ENCODE results near the gene CEP72.

CEP72 gene

DNA sequence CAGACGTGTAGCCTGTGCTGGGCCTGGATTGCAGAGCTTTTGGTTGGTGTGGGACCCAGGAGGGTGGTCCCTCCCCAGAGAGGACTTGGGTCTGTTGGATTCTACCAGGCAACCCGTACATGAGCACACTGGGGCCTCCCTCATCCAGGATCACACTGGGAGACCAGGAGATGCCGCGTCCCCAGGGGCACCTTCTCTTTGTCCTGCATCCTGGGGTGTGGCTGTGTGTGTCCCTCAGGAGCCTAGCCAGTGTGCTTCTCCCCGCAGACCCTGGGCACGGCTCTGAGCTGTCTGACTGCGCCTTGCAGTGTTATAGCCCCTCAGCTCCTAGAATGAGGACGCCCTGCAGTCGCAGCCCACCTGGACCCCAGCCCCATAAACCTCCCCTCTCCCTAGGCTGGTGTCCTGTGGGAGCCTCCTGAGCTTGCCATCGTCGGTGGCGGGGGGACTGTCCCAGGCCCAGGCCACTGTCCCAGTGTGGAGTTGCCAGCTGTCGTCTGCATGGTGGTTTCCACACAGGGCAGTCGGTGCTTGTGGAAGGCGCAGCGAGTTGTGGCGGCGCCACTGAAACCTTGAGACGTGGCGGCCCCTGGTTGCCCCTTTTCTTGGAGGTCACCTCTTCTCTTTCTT, 27.6 kb downstream of the CEP72 start:
- DNase-seq (no peak), ATAC-seq (no peak)
- no peak overlapping the region for H3K4me3 Mint-ChIP-seq
- H3K9me3 Mint-ChIP-seq, result no peaks in the 10 kb centered on the region
- peaks cover 2% of the 10 kb centered on the region for H3K4me1 Mint-ChIP-seq
- H3K27ac Mint-ChIP-seq, result no peak overlapping the region
- peaks cover 32% of the 10 kb centered on the region for H3K36me3 Mint-ChIP-seq (ENCODE audit: low read depth)
- H3K27me3 Mint-ChIP-seq, result no peaks in the 10 kb centered on the region

- no peak overlapping the region for H3K27ac Mint-ChIP-seq
- ATAC-seq, result no peak
- peaks cover 30% of the 10 kb centered on the region for H3K36me3 Mint-ChIP-seq (ENCODE audit: low read depth)
- no peaks in the 10 kb centered on the region for H3K9me3 Mint-ChIP-seq
- H3K4me3 Mint-ChIP-seq, result no peak overlapping the region
- DNase-seq, result no peak
- peaks cover 2% of the 10 kb centered on the region for H3K4me1 Mint-ChIP-seq
- H3K27me3 Mint-ChIP-seq, result no peaks in the 10 kb centered on the region
Measured at GRCh38 chr5:640461-641330, 28.6 kb downstream of the CEP72 start.

DNA sequence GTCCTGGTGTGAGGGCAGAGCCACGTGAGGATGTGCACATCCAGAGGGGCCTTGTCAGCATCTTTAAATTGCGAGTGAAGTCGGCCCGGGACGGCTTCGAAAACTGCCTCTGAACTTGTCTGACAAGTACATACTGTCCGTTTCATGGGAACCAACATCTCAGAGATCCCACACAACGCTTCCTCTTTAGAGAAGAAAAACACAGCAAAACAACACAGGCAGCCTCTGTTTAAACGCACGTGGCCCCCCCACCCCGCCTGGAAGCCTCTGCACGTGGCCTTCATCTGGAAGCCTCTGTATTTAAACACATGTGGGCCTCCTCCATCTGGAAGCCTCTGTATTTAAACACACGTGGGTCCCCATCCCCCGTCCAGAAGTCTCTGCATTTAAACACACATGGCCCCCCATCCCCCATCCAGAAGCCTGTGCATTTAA, 29.2 kb downstream of the CEP72 start:
- Mint-ChIP-seq H3K4me3 (no peak overlapping the region), H3K27ac (no peak overlapping the region), H3K27me3 (no peaks in the 10 kb centered on the region), H3K9me3 (no peaks in the 10 kb centered on the region), H3K4me1 (peaks cover 2% of the 10 kb centered on the region), H3K36me3 (ENCODE audit: low read depth) (peaks cover 29% of the 10 kb centered on the region)
- no peak for DNase-seq
- ATAC-seq, result no peak

DNA sequence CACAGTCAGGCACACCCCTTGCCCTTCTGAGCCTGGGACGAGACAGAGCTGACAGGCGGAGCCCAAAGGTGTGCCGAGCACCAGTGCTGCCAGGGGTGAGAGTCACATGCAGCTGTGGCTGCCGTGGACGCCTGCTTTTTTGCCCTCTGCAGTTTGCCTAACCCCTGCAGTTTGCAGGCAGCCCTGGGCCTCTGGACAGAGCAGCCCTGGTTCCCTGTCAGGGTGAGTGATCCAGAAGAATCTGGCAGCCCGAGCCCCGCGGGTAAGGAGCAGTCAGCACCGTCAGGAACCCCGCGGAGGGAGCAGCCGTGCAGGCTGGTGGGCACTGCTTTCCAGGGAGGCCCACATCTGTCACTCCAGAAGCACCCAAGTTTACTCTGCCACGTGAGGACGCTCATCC, 30.3 kb downstream of the CEP72 start:
- no peak overlapping the region for H3K4me3 Mint-ChIP-seq
- no peaks in the 10 kb centered on the region for H3K9me3 Mint-ChIP-seq
- H3K27me3 Mint-ChIP-seq, result no peaks in the 10 kb centered on the region
- peaks cover 2% of the 10 kb centered on the region for H3K4me1 Mint-ChIP-seq
- ATAC-seq (no peak), DNase-seq (no peak)
- no peak overlapping the region for H3K27ac Mint-ChIP-seq
- H3K36me3 Mint-ChIP-seq (ENCODE audit: low read depth), result peaks cover 25% of the 10 kb centered on the region

DNA sequence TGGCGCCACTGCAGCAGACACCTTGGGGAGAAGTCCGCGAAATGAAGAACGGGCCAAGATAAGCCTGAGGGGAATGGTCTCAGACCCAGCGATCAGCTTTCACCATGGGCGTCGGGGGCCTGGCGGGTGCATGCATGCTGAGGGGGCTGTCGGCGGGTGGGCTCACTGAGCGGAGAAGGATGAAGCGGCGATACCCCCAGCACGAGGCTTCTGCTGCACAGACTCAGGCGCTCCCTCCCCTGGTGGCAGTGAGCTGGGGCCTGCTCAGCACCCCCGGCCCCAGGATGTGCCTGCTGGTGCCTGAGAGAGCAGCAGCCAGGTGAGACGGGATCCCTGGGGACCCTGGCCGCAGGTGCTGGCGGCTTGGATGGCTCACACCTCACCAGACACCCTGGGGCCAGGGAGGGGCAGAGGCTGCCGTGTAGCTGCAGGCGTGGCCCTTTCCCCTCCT, 31.2 kb downstream of the CEP72 start:
- Mint-ChIP-seq H3K27me3 (no peaks in the 10 kb centered on the region), H3K4me1 (peaks cover 2% of the 10 kb centered on the region), H3K9me3 (no peaks in the 10 kb centered on the region), H3K4me3 (no peak overlapping the region), H3K27ac (no peak overlapping the region), H3K36me3 (ENCODE audit: low read depth) (peaks cover 23% of the 10 kb centered on the region)
- DNase-seq, result no peak
- ATAC-seq, result no peak

- no peak for ATAC-seq
- H3K9me3 Mint-ChIP-seq, result no peaks in the 10 kb centered on the region
- peaks cover 2% of the 10 kb centered on the region for H3K4me1 Mint-ChIP-seq
- no peak overlapping the region for H3K4me3 Mint-ChIP-seq
- no peak for DNase-seq
- no peak overlapping the region for H3K27ac Mint-ChIP-seq
- H3K27me3 Mint-ChIP-seq, result no peaks in the 10 kb centered on the region
- H3K36me3 Mint-ChIP-seq (ENCODE audit: low read depth), result peaks cover 23% of the 10 kb centered on the region
Measured at GRCh38 chr5:643811-644271, 31.7 kb downstream of the CEP72 start.

- H3K4me3 Mint-ChIP-seq, result no peak overlapping the region
- H3K4me1 Mint-ChIP-seq, result peaks cover 2% of the 10 kb centered on the region
- peaks cover 23% of the 10 kb centered on the region for H3K36me3 Mint-ChIP-seq (ENCODE audit: low read depth)
- no peak overlapping the region for H3K27ac Mint-ChIP-seq
- no peaks in the 10 kb centered on the region for H3K9me3 Mint-ChIP-seq
- no peaks in the 10 kb centered on the region for H3K27me3 Mint-ChIP-seq
- no peak for ATAC-seq
- no peak for DNase-seq
Measured at GRCh38 chr5:644509-644908, 32.4 kb downstream of the CEP72 start.

- ATAC-seq (no peak), DNase-seq (no peak)
- no peak overlapping the region for H3K27ac Mint-ChIP-seq
- H3K4me3 Mint-ChIP-seq, result no peak overlapping the region
- no peaks in the 10 kb centered on the region for H3K9me3 Mint-ChIP-seq
- peaks cover 21% of the 10 kb centered on the region for H3K36me3 Mint-ChIP-seq (ENCODE audit: low read depth)
- H3K4me1 Mint-ChIP-seq, result peaks cover 2% of the 10 kb centered on the region
- H3K27me3 Mint-ChIP-seq, result no peaks in the 10 kb centered on the region
Measured at GRCh38 chr5:644971-645370, 32.8 kb downstream of the CEP72 start.

DNA sequence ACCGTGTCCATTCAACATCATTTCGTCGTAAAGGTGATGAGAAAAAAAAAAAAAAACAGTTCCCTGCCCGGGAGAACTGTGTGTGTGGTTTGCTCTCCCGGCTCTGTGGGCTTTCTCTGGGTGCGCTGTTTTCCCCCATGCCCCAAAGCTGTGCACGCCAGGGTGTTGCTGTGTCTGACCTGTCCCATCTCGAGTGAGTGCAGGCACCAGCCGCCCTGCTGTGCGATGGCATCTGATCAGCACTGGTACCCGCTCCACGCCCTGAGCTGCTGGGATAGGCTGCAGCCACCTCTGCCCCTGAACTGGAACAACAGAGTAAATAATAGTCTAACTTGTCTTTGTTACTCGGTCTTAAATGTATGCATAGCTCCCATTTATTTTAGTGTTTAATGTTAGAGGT, 33.3 kb downstream of the CEP72 start:
- H3K36me3 Mint-ChIP-seq (ENCODE audit: low read depth), result peaks cover 18% of the 10 kb centered on the region
- H3K27ac Mint-ChIP-seq, result no peak overlapping the region
- no peak overlapping the region for H3K4me3 Mint-ChIP-seq
- no peaks in the 10 kb centered on the region for H3K9me3 Mint-ChIP-seq
- peaks cover 2% of the 10 kb centered on the region for H3K4me1 Mint-ChIP-seq
- H3K27me3 Mint-ChIP-seq, result no peaks in the 10 kb centered on the region
- ATAC-seq (no peak), DNase-seq (no peak)

GRCh38 chr5:646396-647201, 34.5 kb downstream of the CEP72 start:
- ATAC-seq (peak; percentile 24), DNase-seq (no peak)
- no peaks in the 10 kb centered on the region for H3K9me3 Mint-ChIP-seq
- peaks cover 18% of the 10 kb centered on the region for H3K36me3 Mint-ChIP-seq (ENCODE audit: low read depth)
- no peak overlapping the region for H3K27ac Mint-ChIP-seq
- no peaks in the 10 kb centered on the region for H3K27me3 Mint-ChIP-seq
- no peak overlapping the region for H3K4me3 Mint-ChIP-seq
- peaks cover 2% of the 10 kb centered on the region for H3K4me1 Mint-ChIP-seq

DNA sequence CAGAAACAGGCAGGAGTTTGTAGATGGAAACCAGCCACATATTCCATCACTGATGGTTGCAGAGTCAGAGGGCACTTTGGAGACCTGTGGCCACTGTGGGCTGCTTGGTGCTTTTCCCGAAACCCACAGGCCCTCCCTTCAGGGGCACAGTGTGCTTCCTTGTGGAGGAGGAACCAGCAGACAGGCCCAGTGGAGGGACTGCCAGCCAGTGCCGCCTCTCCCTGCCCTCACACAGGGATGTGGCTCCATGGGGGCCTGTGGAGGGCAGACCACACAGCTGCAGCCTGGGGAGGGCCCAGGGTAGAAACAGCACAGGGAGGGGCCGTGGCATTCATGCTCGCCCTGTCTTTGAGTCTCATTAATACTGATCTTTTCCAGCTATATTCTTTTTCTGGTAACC, 35.2 kb downstream of the CEP72 start:
- H3K4me1 Mint-ChIP-seq, result peaks cover 2% of the 10 kb centered on the region
- peaks cover 18% of the 10 kb centered on the region for H3K36me3 Mint-ChIP-seq (ENCODE audit: low read depth)
- H3K9me3 Mint-ChIP-seq, result no peaks in the 10 kb centered on the region
- DNase-seq, result no peak
- no peaks in the 10 kb centered on the region for H3K27me3 Mint-ChIP-seq
- no peak overlapping the region for H3K4me3 Mint-ChIP-seq
- no peak for ATAC-seq
- H3K27ac Mint-ChIP-seq, result no peak overlapping the region

GRCh38 chr5:647727-648126, 35.6 kb downstream of the CEP72 start:
- DNase-seq (no peak), ATAC-seq (no peak)
- no peaks in the 10 kb centered on the region for H3K27me3 Mint-ChIP-seq
- peaks cover 2% of the 10 kb centered on the region for H3K4me1 Mint-ChIP-seq
- H3K4me3 Mint-ChIP-seq, result no peak overlapping the region
- H3K9me3 Mint-ChIP-seq, result no peaks in the 10 kb centered on the region
- H3K36me3 Mint-ChIP-seq (ENCODE audit: low read depth), result peaks cover 18% of the 10 kb centered on the region
- no peak overlapping the region for H3K27ac Mint-ChIP-seq

GRCh38 chr5:651296-652022, 39.3 kb downstream of the CEP72 start:
- Mint-ChIP-seq H3K27me3 (no peaks in the 10 kb centered on the region), H3K4me3 (no peak overlapping the region), H3K9me3 (no peaks in the 10 kb centered on the region), H3K27ac (no peak overlapping the region), H3K36me3 (ENCODE audit: low read depth) (peaks cover 7% of the 10 kb centered on the region), H3K4me1 (no peaks in the 10 kb centered on the region)
- no peak for ATAC-seq
- DNase-seq, result no peak

DNA sequence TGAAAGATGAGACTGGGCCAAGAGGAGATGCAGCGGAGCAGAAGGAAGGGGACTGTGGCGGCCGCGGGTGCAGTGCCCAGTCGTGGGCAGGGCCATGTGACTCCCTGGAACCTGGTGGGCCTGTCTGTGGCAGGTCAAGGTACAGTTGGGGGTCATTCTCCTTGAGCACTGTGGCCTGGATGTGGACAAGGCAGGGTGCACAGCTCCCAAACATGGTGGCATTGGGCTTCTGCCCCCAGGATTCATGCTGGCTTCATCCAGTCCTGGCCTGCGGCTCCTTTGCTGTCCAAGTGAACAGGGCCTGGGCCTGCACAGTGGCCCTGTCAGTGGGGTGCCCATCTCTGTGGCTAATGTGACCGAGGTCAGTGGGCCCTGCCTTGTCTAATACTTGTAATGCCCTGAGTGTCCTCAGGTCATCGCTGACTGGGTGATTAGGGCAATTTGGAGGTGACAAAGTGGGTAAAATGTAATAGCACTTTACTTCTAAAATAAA, 39.9 kb downstream of the CEP72 start:
- Mint-ChIP-seq H3K27me3 (no peaks in the 10 kb centered on the region), H3K4me1 (no peaks in the 10 kb centered on the region), H3K4me3 (no peak overlapping the region), H3K36me3 (ENCODE audit: low read depth) (peaks cover 10% of the 10 kb centered on the region), H3K27ac (no peak overlapping the region), H3K9me3 (no peaks in the 10 kb centered on the region)
- DNase-seq (no peak), ATAC-seq (no peak)
